ENCODE data around the gene TCIRG1.

The TCIRG1 gene

DNA sequence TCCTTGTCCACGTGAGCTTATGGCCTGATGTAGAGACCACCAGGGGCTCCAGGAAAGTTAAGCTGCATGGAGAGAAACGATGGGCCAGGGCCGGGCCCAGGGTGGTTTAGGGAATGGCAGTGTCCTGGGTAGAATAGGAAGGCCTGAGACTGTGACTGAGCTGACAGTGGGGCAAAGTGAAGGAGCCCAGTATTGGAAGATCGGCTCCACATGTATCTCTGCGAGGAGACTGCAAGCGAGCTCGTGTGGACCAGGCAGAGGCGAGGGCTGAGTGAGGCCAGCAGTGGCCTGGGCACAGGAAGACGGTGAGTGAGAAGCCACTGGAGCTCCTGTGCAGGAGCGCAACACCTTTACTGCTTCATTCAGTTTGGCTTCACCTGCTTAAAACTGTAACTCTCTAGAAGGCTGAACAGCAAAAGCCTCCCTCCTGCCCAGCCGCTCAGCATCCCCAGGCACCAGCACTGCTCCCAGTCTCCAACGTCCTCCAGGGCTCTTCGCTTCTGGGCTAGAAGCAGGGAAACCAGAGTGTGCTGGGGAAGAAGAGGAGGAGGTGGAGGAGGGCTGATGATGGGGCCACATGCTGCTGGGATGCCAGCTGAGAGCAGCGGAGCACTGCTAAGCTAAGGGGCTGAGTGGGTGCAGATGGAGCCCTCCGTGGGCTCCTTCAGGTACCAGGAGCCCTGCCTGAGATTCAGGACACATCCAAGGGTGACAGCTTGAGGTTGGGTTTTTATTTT is 13.5 kb downstream of the TCIRG1 start:
- no peak for DNase-seq

- no peak for DNase-seq
Measured at GRCh38 chr11:68053117-68053516, 14.3 kb downstream of the TCIRG1 start.

- DNase-seq: no peak
Measured at GRCh38 chr11:68053981-68054812, 15.4 kb downstream of the TCIRG1 start.

DNA sequence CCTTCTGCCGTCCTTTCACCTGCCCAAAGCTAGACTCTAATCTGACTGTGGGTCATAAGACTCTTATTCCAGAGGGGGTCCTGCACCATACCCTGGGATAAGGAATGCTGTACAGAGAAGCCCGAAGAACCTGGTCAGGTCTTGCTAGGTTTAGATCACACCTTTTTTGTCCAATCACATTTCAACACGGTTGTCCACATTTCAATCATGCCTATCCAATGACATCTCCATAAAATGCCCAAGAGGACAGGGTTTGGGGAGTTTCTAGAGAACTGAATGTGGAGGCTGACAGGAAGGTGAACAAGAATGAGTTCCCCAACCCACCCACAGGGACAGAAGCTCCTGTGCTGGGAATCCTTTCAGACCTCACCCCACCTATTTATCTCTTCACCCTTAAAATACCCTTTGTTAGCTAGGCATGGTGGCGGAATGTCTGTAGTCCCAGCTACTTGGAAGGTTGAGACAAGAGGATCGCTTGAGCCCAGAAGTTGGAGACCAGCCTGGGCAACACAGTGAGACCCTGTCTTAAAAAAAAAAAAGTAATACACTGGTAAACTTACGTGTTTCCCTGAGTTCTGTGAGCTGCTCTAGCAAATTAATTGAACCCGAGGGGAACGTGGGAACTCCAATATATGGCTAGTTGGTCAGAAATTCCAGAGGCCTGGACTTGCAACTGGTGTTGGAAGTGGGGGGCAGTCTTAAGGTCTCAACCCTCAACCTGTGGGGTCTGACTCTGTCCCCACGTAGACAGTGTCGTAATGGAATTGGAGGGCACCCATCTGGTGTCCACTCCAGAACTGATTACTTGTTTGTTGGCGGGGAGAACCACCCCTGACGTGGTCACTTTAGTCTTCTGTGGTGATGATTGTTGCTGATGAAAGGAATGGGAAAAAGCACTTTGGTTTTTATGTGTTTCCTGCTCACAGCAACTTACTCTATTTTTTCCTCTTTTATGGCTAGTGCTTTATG is 17.8 kb downstream of the TCIRG1 start:
- DNase-seq: no peak

DNA sequence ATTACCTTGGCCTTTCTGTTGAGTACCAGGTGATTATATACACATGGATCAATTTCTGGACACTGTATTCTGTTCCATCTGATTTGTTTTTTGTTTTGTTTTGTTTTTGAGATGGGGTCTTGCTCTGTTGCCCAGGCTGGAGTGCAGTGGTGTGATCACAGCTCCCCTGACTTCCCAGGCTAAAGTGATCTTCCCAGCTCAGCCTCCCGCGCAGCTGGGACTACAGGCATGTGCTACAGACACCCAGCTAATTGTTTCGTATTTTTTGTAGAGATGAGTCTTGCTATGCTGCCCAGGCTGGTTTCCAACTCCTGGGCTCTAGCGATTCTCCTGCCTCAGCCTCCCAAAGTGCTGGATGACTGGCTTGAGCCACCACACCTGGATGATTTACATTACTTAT is 19.0 kb downstream of the TCIRG1 start:
- no peak for DNase-seq

DNA sequence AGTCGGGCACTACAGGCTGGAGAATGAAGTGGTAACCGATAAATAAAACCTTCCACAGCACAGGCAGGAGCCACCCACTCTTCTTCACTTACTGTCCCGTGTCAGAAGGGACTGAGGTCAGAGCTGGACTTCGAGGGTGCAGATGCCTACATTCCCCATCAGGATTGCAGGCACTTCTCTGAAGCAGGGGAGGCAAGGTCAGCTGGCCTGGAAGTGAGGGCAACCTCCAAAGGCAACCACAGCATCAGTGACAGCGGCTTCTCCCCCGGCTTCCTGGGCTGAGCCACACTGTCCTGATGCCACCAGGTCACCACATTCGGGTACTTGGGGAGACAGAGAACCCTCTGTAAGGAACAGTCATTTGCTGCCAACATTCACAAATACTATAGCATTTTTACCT is 22.7 kb downstream of the TCIRG1 start:
- DNase-seq: no peak

DNA sequence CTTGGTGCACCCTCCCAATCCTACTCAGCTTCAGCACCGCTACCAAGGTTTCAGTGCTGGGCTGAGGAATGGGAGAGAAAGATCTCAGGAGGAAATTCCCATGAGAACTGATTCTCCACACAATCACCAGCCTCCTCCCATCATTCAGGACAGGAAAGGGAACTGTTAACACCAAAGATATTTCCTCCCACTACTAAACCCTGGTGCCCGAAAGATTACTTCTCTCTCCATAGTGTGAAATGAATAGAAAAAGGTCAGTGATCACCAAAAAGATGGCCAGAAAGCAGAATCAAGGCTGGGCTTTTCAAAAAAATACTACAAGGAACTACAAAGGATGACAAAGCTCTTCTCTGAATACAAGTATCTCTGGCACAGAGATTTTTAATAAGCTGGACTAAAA is 26.1 kb downstream of the TCIRG1 start:
- DNase-seq: no peak

- no peak for DNase-seq
Measured at GRCh38 chr11:68065841-68066240, 27.0 kb downstream of the TCIRG1 start.

DNA sequence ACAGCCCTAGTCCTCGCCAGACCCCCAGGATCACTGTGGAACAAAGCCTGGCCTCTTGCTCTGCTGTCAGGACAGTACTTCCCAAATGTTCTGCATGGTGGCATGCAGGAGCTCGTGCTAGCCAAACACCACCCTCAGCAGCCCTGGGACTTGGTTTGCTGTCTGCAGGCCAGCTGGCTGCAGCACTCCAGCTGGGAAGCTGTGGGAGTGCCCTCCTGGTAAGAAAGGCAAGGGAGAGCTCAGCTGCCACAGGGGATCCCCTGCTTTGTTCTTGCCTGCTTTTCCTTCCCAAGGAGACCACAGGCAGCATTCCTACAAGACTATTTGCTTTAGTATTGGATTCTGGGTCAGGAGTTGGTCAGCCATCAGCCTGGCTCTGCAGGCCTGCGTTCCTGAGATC is 27.9 kb downstream of the TCIRG1 start:
- DNase-seq: no peak

DNA sequence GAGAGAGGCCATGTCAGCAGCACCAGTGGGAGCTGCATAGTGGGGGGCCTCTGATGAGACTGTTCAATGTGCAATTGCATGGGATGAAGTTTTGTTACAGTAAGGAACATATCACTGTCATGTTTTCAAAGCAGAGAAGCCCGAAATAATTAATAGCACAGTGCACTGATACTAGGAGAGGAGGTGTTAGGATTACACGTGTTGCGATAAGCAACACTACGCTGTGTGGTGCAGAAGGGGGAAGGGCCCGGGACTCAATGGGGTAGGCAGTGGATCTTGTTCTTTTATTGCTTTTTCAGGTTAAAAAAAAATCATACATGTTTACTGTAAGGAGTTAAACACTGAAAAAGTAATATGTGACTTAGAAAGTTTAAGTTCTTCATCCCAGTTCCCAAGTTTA is 29.2 kb downstream of the TCIRG1 start:
- DNase-seq: no peak

DNA sequence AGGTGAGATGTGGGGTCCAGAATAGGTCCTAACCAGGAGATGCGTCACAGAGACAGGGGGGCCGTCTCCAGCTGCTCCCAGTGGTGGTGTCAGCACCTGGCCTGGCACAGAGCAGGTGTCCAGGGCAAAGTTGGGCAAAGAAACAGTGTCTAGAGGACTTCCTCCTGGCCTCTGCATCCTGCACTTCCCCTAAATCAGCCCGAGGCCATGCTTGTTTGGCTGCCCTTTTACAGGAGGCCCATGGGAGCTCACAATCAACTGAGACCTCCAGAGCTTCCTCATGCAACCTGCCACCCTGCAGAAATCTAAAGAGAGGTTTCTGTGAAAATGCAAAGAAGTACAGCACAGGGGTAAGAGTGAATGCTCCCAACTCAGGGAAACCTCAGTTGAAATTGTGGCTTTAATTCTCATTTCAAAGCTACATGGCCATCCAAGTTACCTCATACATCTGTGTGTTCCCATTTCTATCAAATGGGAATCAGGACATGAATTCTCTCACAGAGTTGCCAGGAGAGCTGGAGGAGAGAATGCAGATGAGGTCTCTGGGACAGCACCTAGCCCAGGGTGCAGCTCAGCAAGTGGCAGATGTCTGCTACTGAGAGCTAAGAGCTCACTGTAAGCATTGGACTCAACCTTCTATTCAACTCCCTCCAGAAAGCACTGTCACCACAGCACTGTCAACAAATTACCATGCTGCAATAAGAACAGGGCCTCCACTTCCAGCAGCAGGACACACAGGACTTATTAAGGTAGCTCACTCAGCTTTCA is 32.6 kb downstream of the TCIRG1 start:
- no peak for DNase-seq

DNA sequence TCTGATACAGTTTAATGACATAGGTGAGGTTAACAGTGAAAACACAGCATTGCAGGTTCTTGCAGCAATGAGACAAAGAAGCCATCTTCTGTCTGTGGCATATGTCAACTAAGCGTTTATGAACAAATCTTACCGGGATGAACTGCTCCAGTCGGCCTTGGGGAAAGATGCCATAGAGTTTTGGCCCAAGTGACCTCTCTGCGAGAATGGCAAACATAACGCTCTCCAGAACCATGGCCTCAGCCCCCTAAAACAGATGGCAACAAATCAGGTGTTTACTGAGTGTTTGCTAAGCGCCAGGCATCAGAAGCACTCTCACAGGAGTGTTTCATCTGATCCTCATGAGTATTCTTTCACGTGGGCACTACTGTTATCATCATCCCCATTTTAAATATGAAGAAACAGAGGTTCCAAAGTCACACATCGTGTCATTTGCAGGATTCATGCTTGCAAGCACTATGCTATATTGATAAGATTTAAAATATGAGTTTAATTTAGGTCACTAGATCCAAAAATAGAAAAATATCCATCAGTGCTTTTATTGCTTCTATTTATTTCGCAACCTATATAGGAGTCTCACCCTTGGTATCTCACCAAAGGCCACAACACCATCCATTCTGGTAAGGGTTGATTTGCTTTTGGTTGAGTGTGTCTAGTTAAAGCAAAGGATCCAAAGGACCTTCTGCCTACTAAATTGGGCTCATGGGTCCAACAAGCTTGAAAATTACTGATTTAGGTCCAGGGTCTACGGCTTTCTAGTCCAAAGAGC is 35.9 kb downstream of the TCIRG1 start:
- no peak for DNase-seq

DNA sequence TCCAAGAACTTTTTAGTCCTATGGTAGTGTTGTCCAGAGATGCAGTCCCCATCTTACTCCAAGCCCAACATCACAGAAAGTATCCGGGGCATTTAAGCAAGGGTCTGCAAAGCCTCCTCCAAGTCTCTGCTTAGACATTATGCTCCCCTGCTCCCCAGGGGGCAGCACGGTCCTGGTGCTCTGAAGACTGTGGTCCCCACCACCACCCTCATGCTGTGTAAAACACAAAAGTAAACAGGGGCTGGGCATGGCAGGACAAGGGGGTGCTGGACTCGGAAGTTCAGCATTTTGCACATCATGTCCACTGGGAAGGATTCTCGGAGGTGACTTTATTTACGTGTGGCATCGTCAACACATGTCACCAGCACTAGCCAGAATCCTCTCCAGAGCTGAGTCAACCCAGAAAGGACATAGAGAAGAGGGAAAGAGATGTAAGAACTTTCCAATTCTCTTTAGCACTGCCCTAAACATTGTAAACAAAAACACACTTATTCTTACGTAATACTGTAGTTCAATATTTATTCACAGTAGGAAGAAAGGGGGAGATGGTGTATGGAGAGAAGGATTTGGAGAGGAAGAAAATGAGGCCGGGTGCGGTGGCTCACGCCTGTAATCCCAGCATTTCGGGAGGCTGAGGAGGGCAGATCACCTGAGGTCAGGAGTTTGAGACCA is 37.7 kb downstream of the TCIRG1 start:
- no peak for DNase-seq

- DNase-seq: no peak
Measured at GRCh38 chr11:68077617-68078582, 39.1 kb downstream of the TCIRG1 start.

DNA sequence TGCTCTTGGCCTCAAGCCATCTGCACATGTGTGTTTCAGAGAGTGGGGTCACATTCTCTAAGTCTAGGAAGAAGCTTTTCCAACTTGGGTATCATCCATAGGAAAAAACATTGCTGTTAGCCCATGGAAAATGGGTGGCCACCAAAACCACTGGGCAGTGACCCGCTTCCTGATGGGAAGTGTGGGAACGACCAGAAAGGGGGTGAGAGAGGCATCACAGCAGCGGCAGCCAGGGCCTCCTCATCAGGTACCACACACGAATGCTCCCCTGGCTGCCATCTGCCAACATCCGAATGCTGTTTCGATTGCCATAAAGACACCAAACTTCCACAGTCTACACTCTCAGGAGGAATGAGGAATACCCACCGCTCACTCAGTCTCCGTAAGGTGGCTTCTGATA is 42.0 kb downstream of the TCIRG1 start:
- DNase-seq: no peak

DNA sequence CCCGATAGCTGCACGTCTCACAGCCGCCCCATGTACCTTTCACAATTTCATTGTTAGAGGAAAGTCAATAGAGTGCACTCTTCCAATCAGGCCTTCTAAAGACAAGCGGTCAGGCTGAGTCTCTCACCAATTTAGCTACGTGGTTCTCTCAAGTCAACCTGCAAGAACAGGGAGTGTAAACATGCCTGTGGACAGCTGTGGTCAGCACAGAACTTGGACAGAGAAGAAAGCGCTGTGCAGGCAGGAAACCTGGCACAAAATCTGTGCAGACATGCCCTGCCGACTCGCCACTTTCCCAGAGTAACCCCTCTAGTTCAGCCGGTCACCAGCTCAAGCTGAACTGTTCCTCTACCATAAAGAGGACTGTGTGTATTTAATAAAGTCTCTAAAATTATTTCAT is 42.9 kb downstream of the TCIRG1 start:
- DNase-seq: no peak

GRCh38 chr11:68082481-68082880 is 43.7 kb downstream of the TCIRG1 start:
- DNase-seq: no peak

DNA sequence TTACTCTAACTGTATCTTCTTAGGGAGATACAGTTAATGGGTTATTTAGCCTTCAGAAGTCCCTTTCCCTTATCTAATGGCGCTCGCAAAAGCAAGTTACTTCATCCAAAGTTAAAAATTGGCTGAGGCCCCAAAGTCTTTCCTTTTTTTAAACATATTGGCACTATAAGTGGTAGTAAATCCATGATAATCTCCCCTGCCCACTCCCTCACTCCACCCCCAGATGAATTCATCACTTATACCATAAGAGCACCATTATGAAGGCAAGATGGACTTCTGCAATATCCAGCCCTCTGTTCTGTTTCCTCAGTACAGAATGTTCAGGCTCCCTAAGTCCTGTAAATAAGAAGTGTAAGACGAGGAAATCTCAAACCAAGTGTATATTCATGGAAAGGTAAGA is 44.7 kb downstream of the TCIRG1 start:
- no peak for DNase-seq

- DNase-seq: no peak
Measured at GRCh38 chr11:68089679-68090078, 50.9 kb downstream of the TCIRG1 start.

- DNase-seq: no peak
Measured at GRCh38 chr11:68090287-68090686, 51.5 kb downstream of the TCIRG1 start.
